ENCODE results near the gene HLX.

Gene HLX

GRCh38 chr1:220921498-220921897 is 42.3 kb downstream of the HLX start:
- H3K27ac ChIP-seq = no peak overlapping the region
- no peak for DNase-seq (ENCODE audit: low spot score)
- ChIA-PET POLR2A (ENCODE audit: low non-redundant PET) (no interaction called here), CTCF (interaction anchor here (0.6 kb wide), 1 partner anchor 623 kb away, joined by 3 read pairs; no protein-coding TSS in a partner anchor)
- no peak for TF ChIP-seq CTCF (conservative IDR thresholded peaks at IDR 0.05; ENCODE audit: low read depth)

GRCh38 chr1:220921971-220922635 is 42.9 kb downstream of the HLX start:
- DNase-seq (ENCODE audit: low spot score) = no peak
- POLR2A ChIA-PET (ENCODE audit: low non-redundant PET) = no interaction called here
- no peak overlapping the region for H3K27ac ChIP-seq
- TF ChIP-seq CTCF (conservative IDR thresholded peaks at IDR 0.05; ENCODE audit: low read depth) = no peak
- CTCF ChIA-PET = interaction anchor here (0.6 kb wide), 1 partner anchor 623 kb away, joined by 3 read pairs; no protein-coding TSS in a partner anchor

GRCh38 chr1:220922951-220923350 is 43.7 kb downstream of the HLX start:
- ChIA-PET CTCF (interaction anchor here (0.5 to 0.9 kb wide), 2 partner anchors 410 to 512 kb away, joined by 3 read pairs; no protein-coding TSS in a partner anchor), POLR2A (ENCODE audit: low non-redundant PET) (no interaction called here)
- no peak for DNase-seq (ENCODE audit: low spot score)
- no peak for TF ChIP-seq CTCF (conservative IDR thresholded peaks at IDR 0.05; ENCODE audit: low read depth)
- no peak overlapping the region for H3K27ac ChIP-seq

- no peak for TF ChIP-seq CTCF (conservative IDR thresholded peaks at IDR 0.05; ENCODE audit: low read depth)
- POLR2A ChIA-PET (ENCODE audit: low non-redundant PET) = no interaction called here
- DNase-seq (ENCODE audit: low spot score) = no peak
- H3K27ac ChIP-seq = no peak overlapping the region
- CTCF ChIA-PET = no interaction called here
Measured at GRCh38 chr1:220924331-220924970, 45.2 kb downstream of the HLX start.

GRCh38 chr1:220925707-220926106 is 46.5 kb downstream of the HLX start:
- ChIA-PET CTCF (interaction anchor here (0.6 to 0.7 kb wide), 2 partner anchors 379 to 427 kb away, joined by 3 to 4 read pairs; no protein-coding TSS in a partner anchor), POLR2A (ENCODE audit: low non-redundant PET) (no interaction called here)
- no peak for DNase-seq (ENCODE audit: low spot score)
- TF ChIP-seq CTCF (conservative IDR thresholded peaks at IDR 0.05; ENCODE audit: low read depth) = no peak
- H3K27ac ChIP-seq = no peak overlapping the region

GRCh38 chr1:220926146-220926545 is 46.9 kb downstream of the HLX start:
- DNase-seq (ENCODE audit: low spot score) = no peak
- TF ChIP-seq CTCF (conservative IDR thresholded peaks at IDR 0.05; ENCODE audit: low read depth) = no peak
- H3K27ac ChIP-seq = no peak overlapping the region
- ChIA-PET CTCF (interaction anchor here (0.6 to 0.7 kb wide), 2 partner anchors 378 to 426 kb away, joined by 3 to 4 read pairs; no protein-coding TSS in a partner anchor), POLR2A (ENCODE audit: low non-redundant PET) (no interaction called here)
